Esophagus muscularis mucosa (tissue), 4 donors: ENCODE results near the gene RRP8.

Source experiments
- EP300 ChIP-seq: sonication (generic); formaldehyde crosslinking; IDR thresholded peaks from one replicate; pipeline ENCODE4 v1.6.1; 2017; ENCODE audit warnings: antibody characterized with exemption
- POLR2A ChIP-seq: fragments of 450-650 bp; IDR thresholded peaks from one replicate; pipeline ENCODE4 v1.6.1; 2017; ENCODE audit warnings: antibody characterized with exemption, moderate library complexity, mild to moderate bottlenecking, low read depth
- POLR2AphosphoS5 ChIP-seq, 2 donors: sonication (generic); formaldehyde crosslinking; IDR thresholded peaks; one replicate each; pipeline ENCODE4 v1.6.1; 2017; ENCODE audit warnings: antibody characterized with exemption in 2 of 2
- TF ChIP-seq, protein P1 (sequence below), 3 experiments: fragments of 200-600 bp in 2 of 3; fragments of 450-650 bp in 1 of 3; sonication (generic) in 2 of 3; IDR thresholded peaks; one replicate each; pipeline ENCODE4 v1.5.1; 2017 to 2019; ENCODE audit warnings: antibody characterized with exemption in 3 of 3, mild to moderate bottlenecking in 2 of 3, moderate library complexity in 1 of 3

DNA sequence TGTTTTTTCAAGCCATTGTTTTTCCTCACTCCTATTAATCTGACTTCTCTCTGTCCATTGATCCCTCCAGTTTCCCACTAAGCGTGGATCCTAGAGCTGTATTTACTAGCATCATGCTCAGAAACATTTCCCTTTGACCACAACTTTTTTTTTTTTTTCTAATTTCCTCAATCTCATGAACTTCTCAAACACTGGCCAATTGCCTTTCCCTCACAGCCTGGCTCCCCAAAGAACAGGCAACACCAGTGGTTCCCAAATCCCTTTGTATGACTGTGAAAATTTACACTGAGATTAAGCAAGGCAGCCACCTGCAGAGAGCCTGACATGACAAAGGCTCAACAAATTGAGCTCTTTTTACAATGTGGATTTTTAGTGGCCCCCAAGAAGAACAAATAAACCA, 17.2 kb upstream of the RRP8 start:
- TF ChIP-seq POLR2A (no peak), POLR2AphosphoS5 (IDR thresholded peaks at IDR 0.05) (no peak), EP300 (no peak)
- TF ChIP-seq, protein P1, sequence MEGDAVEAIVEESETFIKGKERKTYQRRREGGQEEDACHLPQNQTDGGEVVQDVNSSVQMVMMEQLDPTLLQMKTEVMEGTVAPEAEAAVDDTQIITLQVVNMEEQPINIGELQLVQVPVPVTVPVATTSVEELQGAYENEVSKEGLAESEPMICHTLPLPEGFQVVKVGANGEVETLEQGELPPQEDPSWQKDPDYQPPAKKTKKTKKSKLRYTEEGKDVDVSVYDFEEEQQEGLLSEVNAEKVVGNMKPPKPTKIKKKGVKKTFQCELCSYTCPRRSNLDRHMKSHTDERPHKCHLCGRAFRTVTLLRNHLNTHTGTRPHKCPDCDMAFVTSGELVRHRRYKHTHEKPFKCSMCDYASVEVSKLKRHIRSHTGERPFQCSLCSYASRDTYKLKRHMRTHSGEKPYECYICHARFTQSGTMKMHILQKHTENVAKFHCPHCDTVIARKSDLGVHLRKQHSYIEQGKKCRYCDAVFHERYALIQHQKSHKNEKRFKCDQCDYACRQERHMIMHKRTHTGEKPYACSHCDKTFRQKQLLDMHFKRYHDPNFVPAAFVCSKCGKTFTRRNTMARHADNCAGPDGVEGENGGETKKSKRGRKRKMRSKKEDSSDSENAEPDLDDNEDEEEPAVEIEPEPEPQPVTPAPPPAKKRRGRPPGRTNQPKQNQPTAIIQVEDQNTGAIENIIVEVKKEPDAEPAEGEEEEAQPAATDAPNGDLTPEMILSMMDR (IDR thresholded peaks at IDR 0.05) = no peak
